Ishikawa (cell line): ENCODE data around the gene MAGI2.

Experiments used
- CEBPB ChIP-seq: IDR thresholded peaks from 2 replicates; pipeline ENCODE4 v1.6.1; 2012
- CREB1 ChIP-seq: IDR thresholded peaks from 2 replicates; pipeline ENCODE4 v1.6.1; 2012; ENCODE audit warnings: low read depth
- EGR1 ChIP-seq: IDR thresholded peaks from 2 replicates; pipeline ENCODE4 v1.6.1; 2012
- EP300 ChIP-seq: IDR thresholded peaks from 2 replicates; pipeline ENCODE4 v1.6.1; 2012; ENCODE audit warnings: borderline replicate concordance
- FOXM1 ChIP-seq: IDR thresholded peaks from 2 replicates; pipeline ENCODE4 v1.6.1; 2012; ENCODE audit warnings: low read depth, borderline replicate concordance
- MAX ChIP-seq: IDR thresholded peaks from 2 replicates; pipeline ENCODE4 v1.6.1; 2012
- NFIC ChIP-seq: IDR thresholded peaks from 2 replicates; pipeline ENCODE4 v1.6.1; 2012
- RAD21 ChIP-seq: IDR thresholded peaks from 2 replicates; pipeline ENCODE4 v1.6.1; 2012; ENCODE audit warnings: low read depth
- REST ChIP-seq: IDR thresholded peaks from 2 replicates; pipeline ENCODE4 v1.6.1; 2012; ENCODE audit warnings: low read depth, mild to moderate bottlenecking
- TAF1 ChIP-seq: IDR thresholded peaks from 2 replicates; pipeline ENCODE4 v1.6.1; 2012; ENCODE audit warnings: low read depth, mild to moderate bottlenecking
- TCF12 ChIP-seq: IDR thresholded peaks from 2 replicates; pipeline ENCODE4 v1.6.1; 2012; ENCODE audit warnings: low read depth
- TEAD4 ChIP-seq: IDR thresholded peaks from 2 replicates; pipeline ENCODE4 v1.6.1; 2012
- USF1 ChIP-seq: IDR thresholded peaks from 2 replicates; pipeline ENCODE4 v1.6.1; 2012
- YY1 ChIP-seq: IDR thresholded peaks from 2 replicates; pipeline ENCODE4 v1.6.1; 2012; ENCODE audit warnings: low read depth
- ZBTB7A ChIP-seq: IDR thresholded peaks from 2 replicates; pipeline ENCODE4 v1.6.1; 2012; ENCODE audit warnings: low read depth

MAGI2 gene

GRCh38 chr7:79124331-79124730 lies 329.1 kb downstream of the MAGI2 start:
- no peak for TF ChIP-seq ZBTB7A
- TF ChIP-seq FOXM1 = no peak
- TF ChIP-seq EGR1 = no peak

- TF ChIP-seq MAX = no peak
- no peak for TF ChIP-seq FOXM1
- TF ChIP-seq USF1 = no peak
- TF ChIP-seq TAF1 = no peak
- no peak for TF ChIP-seq CREB1
- no peak for TF ChIP-seq EGR1
- no peak for TF ChIP-seq ZBTB7A
- TF ChIP-seq YY1 = no peak
These were observed 335.3 kb downstream of the MAGI2 start for GRCh38 chr7:79118143-79118542.

GRCh38 chr7:79096361-79096805 lies 357.1 kb downstream of the MAGI2 start:
- TF ChIP-seq TAF1 (no peak), RAD21 (no peak), ZBTB7A (no peak), FOXM1 (no peak), YY1 (no peak), CEBPB (no peak), MAX (no peak)

GRCh38 chr7:79093421-79093820 lies 360.0 kb downstream of the MAGI2 start:
- TF ChIP-seq TEAD4 (no peak), REST (no peak), EGR1 (no peak), FOXM1 (no peak), YY1 (no peak), ZBTB7A (no peak), TCF12 (no peak), MAX (no peak), USF1 (no peak), EP300 (no peak), CREB1 (no peak), TAF1 (no peak), NFIC (no peak), CEBPB (no peak), RAD21 (no peak)

GRCh38 chr7:79091661-79092060 lies 361.8 kb downstream of the MAGI2 start:
- TF ChIP-seq USF1 (no peak), TEAD4 (no peak), REST (no peak), CREB1 (no peak), CEBPB (no peak), FOXM1 (no peak), EGR1 (no peak), RAD21 (no peak), TCF12 (no peak), EP300 (no peak), ZBTB7A (no peak), TAF1 (no peak)

- TF ChIP-seq MAX (no peak), TEAD4 (no peak), CEBPB (no peak), FOXM1 (no peak), NFIC (no peak)
These were observed 362.5 kb downstream of the MAGI2 start for GRCh38 chr7:79091011-79091410.
